Middle frontal gyrus (tissue), 1 donor: ENCODE measurements around the gene PDRG1.

Experiments
- DNase-seq: peaks from one replicate; pipeline ENCODE4 v3.0.0-alpha.2; 2015; ENCODE audit warnings: low spot score; ENCODE audit errors: extremely low spot score

Gene PDRG1

GRCh38 chr20:31951530-31952453 lies at the start of gene PDRG1:
TSS of gene PDRG1 (minus strand) at chr20:31952046. CDS start at chr20:31951961, 85 bp downstream.
- DNase-seq, result peak; percentile 93

- no peak for DNase-seq
Observed at GRCh38 chr20:31998246-31998645, 46.4 kb upstream of the PDRG1 start.

GRCh38 chr20:31996996-31997395 lies 45.1 kb upstream of the PDRG1 start:
- no peak for DNase-seq

- no peak for DNase-seq
Observed at GRCh38 chr20:31992086-31992485, 40.2 kb upstream of the PDRG1 start.

- no peak for DNase-seq
Observed at GRCh38 chr20:31991339-31991705, 39.5 kb upstream of the PDRG1 start.

GRCh38 chr20:31990641-31991338 lies 38.9 kb upstream of the PDRG1 start:
- DNase-seq, result no peak

DNA sequence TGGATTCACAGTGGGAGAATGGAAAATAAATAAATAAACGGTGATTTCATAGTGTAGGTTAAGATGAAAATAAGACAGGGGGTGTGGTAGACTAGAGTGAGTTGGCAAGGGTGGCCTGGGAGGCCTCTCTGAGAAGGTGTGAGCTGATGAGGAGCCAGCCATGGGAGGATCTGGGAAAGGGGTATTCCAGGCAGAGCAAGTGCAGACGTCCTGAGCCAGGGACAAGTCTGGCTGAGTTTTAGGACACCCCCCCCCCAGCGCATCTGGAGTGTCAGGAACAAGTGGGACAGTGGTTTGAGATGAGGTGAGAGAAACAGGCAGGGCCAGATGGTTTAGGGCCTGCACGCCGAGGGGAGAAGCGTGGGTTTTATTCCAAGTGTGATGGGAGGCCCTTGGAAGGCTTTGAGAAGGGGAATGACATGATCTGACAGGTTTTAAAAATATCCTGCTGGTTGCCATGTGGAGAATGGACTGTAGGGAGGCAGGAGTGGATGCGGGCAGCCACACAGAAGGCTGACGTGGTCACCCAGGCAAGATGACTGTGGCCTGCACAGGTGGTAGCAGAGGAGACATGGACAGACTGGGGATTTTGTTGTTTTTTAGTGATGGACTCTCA lies 37.3 kb upstream of the PDRG1 start:
- peak; percentile 8 for DNase-seq

- DNase-seq, result no peak
Observed at GRCh38 chr20:31988430-31989015, 36.7 kb upstream of the PDRG1 start.

- DNase-seq, result no peak
Observed at GRCh38 chr20:31987744-31988143, 35.9 kb upstream of the PDRG1 start.

DNA sequence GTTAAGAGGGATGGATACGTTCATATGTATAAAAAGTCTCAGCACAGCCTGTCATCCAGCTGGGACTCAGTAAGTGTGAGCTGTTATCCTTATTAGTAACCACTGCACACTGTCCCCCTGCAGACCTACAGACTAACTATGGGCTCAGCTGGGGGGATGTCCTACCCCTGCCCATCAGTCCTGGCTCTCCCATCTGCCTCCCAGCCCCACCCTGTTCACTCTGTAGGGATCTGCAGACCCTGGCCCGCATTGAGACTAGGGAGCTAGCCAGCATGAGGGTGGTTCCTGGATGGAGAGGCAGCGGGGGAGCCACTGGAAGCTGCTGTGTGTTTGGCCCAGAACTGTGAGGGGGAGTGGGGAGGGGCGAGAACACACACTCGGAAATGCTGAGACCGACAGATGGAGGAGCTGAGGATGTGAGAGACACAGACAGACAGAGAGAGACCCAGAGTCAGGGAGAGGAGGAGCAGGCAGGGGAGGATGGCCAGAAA lies 33.2 kb upstream of the PDRG1 start:
- DNase-seq, result peak; percentile 14

DNA sequence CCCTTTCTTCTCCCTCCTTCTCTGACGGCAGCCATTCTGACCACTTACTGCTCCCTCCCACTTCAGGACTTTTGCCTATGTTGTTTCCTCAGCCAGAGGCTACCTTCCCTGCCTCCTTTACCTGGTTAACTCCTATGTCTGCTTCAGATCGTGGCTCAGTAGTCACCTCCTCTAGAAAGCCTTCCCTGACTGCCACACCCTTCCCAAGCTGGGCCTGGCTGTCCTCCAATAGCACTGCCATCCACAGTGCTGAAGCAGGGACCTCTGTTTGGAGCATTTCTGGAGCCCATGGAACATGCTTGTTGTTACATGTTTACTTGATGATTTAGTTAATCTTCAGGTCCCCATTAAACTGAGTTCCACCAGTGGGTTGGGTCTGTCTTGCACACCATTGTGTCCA lies 29.9 kb upstream of the PDRG1 start:
- DNase-seq, result no peak

DNA sequence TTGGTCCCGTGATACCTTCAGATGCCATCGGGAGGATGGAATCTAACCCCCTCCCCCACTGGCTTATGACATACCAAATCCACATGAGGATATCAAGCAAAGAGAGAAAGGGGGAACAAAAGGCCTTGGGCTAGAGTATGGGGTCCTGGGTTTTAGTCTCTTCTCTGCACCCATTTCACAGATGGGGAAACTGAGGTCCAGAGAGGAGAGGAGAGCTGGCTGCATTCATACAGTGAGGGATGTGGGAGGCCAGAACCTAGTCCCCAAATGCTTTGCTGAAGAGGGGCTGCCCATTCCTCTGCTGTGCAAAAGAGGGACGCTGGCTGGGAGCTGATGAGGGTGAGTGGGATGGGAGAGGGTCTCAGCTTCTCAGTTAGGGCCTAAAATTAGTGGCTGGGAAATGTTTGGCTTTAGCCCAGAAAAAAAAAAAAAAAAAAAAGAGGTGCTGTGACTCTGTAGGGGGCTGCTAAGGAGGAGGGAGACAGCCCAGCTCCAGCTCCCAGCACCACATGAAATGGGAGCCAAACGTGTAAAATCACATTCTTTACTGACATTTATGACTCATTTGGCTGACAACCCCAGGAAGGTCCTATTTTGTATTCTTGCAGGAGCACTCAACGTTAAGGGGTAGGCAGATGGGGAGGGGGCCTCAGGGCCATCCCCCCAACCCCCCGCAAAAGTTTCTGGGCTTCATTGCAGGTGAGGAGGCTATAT lies 28.0 kb upstream of the PDRG1 start:
- no peak for DNase-seq

DNA sequence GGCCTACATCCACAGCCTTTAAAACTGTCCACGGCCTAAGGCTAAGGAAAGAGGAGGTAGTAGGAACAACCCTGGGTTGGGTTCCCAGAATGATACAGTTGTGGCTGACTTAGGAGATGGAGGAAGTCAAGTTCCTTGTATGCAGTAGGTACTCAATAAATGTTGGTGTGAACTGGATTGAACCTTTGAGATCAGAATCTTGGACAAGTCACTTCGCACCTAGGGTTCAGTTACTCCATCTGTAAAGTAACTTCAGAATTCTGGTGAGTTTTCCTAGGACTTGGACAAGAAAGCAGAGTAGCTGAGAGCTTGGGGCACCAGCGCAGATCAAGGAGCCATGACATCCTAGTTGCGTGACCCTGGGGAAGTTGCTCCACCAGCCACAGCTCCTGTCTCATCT lies 25.2 kb upstream of the PDRG1 start:
- no peak for DNase-seq

DNA sequence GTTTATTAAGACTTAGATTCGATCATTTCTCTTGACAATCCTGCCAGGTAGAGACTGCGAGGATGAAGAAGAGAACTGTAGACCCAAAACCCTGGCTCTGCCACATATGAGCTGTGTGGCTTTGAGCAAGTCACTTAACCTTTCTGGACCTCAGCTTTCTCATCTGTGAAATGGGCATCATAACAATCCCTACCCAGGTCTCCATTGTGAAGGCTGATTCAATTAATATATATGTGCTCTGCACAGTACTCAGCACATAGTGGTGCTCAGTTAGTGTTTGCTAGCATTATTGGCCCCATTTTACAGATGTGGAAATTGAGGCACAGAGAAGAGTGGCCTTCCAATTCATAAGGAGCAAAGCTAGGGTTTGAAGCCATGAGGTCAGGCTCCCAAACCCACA lies 24.0 kb upstream of the PDRG1 start:
- DNase-seq, result no peak

- no peak for DNase-seq
Observed at GRCh38 chr20:31974951-31975487, 23.2 kb upstream of the PDRG1 start.

DNA sequence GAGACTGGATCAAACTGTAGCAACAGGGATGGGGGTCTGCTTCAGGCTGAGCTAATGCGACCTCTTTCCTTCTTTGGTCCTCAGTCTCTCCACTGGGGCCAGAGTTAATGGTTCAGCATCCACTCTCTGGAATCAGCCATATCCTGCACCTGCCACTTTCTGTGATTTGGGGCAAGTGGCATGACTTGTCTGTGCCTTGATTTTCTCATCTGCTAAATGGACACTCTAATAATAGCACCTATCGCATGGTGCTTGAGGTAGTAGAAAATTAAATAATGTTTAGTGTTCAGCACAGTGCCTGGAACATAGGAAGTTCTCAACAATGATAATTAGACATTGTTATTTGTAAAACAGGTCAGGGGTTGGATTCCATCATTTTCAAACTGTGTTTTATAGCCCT lies 22.4 kb upstream of the PDRG1 start:
- DNase-seq, result no peak

GRCh38 chr20:31972471-31973021 lies 20.7 kb upstream of the PDRG1 start:
- no peak for DNase-seq

DNA sequence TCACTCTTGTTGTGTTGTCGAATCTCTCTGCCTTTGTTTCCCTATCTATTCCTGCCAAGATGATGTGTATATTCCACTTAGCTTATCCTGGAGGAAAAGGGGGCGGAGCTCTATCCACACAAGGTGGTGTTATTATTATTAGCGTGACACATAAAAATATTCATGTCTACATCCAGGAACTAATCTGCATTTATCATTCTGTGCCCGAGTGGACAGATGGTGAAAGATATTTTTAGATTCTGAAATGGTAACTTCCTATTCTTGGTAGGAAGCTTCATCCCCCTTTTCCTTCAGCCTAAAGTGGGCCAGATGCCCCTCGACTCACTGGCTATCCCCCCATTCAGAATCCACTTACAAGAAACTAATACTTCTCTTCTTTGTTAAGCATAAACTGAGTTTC lies 18.1 kb upstream of the PDRG1 start:
- DNase-seq, result no peak

- DNase-seq, result no peak
Observed at GRCh38 chr20:31968291-31969126, 16.7 kb upstream of the PDRG1 start.
